Fibroblast of gingiva (primary cell): Measurements from ENCODE around the gene ANKRD26.
"Not testable (repeated sequence)": the region's sequence is repeated elsewhere in the genome, so short reads cannot be mapped to it uniquely, and the experiment has no call there.

Experiments
- DNase-seq: peaks from one replicate; pipeline ENCODE4 v3.0.0-alpha.2; 2011; ENCODE audit warnings: low read depth

ANKRD26 gene

DNA sequence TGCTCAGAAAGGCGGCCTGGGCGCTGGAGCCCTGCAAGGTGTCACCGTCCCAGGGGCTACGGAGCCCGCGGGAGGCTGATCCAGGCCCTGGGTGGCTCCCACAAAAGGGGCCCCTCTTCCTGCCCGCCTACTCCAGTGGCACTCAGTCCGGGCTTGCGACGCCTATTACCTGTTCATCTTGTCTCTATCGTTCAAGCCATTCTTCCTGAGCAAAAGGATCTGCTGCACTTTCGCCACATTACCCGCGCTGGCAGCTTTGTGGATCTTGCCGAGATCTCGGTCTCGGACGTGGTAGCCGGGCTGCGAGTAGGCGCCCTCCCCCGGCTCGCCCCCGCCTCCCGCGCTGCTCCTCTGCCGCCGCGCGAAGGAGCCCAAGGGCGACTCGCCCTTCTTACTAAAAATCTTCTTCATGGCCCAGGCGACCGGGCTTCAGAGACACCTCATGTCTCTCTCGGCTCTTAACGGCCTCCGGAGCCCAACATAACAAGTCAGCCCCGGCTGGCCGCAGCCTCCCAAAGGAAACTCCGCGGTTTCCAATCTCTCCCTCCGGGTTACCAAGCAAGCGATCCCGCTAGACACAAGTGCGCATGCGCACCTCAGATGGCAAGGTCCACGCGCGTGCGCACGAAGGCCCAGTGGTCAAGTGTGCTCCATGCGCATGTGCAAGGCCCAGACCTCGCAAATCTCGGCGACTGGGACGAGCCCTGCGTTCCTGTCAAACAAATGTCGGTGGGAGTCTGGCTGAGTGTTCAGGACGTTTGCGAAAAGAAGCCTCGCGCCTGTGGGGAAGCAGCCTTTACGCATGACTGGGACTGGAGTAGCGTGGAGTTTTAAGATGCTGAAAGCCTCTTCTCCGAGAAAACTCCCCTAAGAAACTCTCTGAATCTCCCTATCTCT lies at the start of gene ANKRD26:
Gene ANKRD26 (minus strand): TSS at position 579 of the 897 bp plus-strand sequence. CDS start 168 bp downstream, at position 411.
- peak; percentile 93 for DNase-seq

DNA sequence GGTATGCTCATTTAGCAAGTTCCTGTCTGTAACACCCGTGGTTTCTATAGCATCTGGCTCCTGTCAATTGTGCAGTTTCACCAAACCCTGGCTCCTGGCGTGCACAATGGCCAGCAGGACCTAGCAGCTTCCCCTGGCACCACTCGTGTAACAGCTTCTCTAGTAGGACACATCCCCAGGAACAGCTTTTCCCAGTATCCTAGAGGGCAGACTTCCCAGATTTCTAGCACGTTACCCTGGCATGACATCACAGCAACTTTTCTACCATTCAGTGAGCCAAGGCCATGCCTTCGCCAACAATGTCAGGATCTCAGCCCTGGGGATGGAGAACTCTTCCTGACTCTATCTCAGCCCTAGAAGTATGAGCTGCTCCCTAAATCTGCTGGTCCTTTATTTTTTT lies 47.4 kb upstream of the ANKRD26 start:
- DNase-seq: no peak

DNA sequence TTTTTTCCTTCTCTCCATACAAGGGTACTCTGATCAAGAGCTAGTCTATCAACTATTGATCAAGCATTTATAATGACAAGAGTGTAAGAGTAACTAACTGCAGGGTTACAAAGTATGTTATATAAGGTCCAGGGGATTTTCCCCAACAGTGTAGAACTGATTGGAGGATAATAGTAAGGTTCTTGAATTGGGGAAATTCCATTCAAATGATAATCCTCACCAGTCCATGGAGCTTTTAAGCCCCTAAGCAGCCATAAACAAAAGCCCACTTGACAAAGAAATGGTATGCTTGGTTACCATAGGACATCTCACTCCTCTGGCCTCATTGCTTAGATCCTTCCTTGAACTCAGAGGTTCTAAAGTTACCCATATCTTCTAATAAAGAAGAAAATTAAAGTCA lies 45.6 kb upstream of the ANKRD26 start:
- DNase-seq: no peak

DNA sequence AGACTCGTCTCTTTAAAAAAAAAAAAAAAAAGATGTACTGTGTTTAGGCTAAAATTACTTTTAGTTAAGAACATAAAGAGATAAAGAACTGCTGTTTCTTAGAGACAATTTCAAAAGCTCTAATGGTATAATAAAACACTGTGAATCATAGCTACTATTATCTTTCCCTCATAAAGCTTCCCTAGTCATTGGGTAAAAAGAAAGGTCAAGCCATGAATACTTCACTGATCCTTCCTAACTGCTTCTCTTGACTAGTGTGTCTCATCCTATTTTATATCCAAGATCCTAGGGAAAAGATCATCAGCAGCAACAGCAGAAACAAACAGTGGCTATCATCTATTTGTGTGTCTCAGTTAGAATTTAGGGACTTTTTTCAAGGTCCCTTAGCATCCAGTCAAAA lies 43.4 kb upstream of the ANKRD26 start:
- DNase-seq: no peak

DNA sequence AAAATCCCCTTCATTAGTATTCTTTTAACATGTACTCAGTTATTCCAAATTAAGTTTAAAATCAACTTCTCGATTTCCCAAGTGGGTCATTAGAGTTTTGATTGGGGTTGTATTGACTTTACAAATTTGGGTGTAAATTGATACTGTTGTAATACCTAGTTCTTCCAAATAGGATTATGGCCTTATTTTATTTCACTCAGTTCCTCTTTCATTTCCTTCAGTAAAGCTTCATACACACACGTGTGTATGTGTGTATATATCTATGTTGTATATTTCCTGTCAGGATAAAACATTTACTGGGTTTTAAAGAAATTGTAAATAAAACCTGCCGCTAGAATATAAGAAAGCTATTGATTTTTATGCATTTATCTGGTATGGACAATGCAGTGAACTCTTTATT lies 38.0 kb upstream of the ANKRD26 start:
- no peak for DNase-seq

DNA sequence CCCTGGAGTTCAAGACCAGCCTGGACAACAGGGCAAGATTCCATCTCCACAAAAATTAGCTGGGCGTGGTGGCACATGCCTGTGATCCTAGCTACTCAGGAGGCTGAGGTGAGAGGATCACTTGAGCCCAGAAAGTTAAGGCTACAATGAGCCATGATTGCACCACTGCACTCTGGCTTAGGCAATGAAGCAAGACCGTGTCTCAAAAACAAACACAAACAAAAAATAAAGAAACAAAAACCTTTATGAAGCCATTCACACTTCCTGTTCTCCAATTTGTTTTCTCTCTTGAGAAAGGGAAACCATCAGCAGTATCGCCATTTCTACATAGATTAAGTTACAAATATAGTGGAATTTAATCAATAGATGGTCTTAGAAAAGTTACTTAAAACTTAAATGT lies 34.1 kb upstream of the ANKRD26 start:
- DNase-seq: no peak

DNA sequence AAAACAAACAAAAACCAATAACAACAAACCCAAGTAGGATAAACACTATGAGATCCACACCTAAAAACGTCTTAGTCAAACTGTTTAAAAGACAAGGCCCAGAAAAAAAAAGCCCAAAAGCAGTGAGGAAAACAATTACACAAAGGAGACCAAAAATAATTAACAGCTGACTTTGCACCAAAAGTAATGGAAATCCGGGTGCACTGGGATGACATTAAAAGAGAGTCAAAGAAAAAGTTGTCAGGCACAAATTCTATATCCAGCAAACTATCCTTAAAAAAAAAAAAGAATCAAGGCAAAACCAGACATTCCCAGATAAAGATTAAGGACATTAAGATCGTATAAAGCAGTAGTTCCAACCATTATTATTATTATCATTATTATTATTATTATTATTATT lies 7.9 kb upstream of the ANKRD26 start:
- no peak for DNase-seq

DNA sequence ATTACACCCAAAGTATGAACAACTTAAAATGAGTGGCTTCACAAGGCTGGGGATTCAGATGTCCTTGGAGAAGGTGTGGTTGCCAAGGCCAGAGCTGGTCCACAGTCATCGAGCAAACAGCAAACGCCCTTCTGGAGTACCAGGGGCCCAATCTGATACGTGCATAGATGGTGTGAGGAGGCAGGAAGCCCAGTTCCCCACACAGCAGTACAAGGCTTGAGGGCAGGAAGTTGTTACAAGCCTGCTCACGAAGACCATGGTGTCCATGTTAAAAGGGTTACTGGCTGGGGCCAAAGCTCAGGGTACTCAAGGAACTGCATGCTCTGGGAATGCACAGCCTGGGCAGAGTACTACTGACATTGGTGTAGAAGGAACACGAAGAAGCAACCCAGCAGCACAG lies 4.6 kb upstream of the ANKRD26 start:
- DNase-seq: no peak

DNA sequence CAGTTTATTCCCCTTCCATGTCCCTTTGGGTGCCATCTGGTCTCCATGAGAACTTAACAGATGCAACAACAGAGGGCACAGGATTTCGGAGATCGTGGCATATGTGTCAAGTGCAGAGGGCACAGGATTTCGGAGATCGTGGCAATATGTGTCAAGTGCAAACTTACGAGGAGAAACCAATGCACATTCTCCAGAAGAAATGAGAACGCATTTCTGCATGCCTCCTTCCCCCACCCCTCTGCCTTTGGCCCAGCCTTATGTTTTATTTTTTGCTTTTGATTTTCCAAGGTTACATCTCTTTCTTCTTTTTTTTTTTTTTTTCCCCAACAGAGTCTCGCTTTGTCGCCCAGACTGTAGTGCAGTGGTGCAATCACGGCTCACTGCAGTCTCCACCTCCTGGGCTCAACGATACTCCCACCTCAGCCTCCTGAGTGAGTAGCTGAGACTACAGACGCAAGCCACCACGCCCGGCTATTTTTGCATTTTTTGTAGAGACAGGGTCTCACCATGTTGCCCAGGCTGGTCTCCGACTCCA lies 586 bp upstream of the ANKRD26 start:
- DNase-seq: no peak

DNA sequence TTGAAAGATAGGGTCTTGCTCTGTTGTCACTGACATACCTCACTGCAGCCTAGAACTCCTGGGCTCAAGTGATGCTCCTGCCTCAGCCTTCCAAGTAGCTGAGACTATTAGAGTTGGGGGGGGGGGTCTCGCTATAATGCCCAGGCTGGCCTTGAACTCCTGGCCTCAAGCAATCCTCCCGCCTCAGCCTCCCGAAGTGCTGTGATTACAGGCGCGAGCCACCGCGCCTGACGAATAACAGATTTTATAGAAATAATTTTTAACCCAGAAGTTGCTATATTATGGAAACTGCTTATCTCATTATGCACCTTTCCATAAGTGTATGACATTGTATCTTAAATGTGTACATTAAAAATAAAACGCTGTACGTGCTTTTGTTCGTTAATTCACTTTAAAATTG lies 846 bp downstream of the ANKRD26 start:
- no peak for DNase-seq

DNA sequence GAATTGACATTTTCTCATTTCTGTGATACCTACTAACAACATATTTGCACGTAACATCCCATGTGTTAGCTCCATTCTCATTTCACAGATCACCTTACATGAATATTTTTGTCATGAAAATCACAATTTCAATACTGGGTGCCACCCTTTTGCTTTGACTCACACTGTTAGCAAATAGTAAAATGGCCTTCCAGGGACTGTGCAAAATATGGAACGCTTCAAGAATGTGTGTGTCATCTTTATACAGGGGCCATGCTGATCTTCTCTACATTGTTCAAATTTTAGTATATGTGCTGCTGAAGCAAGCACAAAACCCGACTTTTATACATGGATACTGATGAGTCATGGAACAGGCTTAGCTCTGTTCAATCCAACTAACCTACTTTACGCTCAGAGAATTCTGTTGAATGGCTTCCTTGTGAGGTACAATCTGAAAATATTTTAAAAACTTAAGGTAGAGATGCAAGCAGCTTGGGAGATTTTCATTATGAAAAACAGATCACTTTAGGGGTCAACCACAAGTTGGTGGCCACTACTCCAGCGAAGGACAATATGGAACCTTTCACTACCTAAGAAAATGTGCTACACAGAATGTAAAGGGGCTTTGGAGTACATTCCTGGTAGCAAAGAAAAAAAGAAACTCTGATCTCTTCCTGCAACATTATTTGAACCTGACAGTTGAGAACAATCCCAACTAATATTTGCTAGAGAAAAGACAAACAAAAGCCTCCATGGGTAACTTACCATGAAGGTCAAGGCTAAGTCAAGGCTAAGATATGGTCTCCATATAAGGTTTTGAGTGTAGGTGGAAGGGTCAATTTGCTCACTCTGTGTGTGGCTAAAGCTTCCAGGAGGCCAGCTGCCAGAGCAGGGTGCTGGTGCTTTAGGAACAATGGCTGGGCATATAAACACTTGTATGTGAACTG lies 11.9 kb downstream of the ANKRD26 start:
- DNase-seq: no peak

DNA sequence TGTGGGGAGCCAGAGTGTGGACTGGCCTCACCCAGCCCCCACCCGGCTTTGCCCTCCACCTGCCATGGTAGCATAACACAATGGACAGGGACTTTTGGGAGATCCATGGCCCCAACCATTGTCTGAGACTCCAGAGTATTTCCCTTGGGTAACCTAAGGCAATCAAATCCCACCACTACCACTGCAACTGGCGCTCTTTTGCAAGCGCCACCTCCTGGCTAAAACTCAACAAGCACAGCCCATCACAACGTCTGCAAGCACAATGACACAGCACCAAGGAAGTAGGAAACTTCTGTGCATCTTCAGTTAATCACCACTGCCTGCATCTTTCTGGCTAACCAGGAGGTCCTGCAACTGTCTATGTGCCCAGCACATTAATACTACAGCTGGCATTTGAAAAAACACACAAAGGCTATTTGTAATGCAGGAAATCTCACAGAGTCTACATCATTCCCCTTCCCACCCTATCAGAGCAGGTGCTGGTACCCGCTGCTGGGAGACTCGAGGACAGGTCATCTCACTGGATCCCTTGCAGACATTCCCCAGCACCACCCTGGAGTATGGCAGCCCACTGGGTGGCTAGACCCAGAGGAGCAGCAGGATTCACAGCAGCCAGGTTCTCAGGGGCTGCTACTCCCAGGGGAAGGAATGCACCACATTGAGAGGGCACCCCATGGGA lies 27.7 kb downstream of the ANKRD26 start:
- DNase-seq: no peak

DNA sequence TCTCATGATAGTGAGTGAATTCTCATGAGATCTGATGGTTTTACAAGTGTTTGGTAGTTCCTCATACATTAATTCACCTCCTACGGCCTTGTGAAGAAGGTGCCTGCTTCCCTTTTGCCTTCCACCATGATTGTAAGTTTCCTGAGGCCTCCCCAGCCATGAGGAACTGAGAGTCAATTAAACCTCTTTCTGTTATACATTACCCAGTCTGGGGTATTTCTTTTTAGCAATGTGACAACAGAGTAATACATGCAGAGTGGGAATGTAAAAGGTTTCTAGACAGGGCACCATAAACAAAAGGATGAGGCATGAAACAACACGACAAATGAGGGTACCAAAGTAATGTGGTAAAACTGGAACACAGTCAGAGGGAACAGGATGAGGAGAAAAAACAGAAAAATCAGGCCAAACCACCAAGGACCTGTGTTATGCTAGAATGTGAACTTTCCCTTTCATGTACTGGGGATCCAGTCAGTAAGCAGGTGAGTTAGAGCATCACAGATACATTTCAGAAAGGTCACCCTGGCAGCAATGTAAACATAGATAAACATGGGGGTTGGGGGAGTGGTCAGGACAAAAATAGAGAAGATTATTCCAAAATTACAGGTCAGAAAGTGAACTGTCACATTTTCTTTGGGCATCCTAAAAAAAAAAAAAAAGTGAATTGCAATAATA lies 31.9 kb downstream of the ANKRD26 start:
- no peak for DNase-seq

DNA sequence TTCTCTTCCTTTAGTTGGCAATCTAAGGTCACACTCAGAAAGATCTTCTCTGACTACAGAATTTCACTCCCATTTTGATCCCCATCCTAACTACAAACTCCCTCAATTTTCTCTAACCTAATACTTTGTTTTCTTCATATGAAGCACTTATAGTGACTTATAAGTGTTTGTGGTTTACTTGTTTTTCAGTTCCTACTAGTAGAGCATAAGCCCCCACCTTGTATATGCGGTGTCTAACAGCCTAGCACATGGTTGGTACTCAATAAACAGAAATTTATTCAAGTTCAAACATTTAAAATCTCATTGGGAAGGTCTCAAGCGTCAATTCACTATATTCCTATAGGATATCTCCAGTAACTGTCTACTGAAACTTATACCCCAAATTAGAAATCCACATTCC lies 35.2 kb downstream of the ANKRD26 start:
- no peak for DNase-seq

DNA sequence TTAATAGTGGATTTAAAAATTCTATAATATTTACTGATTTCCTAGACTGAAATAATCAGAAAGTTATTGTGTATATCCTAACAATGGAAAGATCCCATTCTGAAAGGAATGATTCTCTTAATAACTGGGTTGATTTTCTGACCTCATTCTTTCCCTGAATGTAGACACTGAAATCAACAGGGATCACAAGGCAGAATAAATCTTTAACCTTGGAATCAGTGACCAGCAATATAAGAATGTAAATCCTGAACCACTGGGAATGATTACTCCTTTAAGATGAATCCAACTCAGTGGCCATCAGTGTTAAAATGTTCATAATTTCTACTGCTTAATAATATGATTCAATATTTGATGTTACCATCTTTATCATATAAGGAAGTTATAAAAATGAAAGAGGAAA lies 47.6 kb downstream of the ANKRD26 start:
- DNase-seq: no peak

DNA sequence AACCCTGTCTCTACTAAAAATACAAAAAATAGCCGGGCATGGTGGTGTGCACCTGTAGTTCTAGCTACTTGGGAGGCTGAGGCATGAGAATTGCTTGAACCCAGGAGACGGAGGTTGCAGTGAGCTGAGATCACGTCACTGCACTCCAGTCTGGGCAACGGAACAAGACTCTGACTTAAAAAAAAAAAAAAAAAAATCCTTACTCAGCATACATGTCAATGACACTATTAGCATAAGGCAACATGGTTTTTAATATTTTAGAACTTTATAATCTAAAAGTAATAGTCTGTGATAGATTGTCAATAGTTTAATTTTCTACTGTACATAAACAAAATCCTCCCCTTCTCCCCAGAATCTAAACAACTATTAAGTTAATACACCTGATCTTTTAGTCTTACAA lies 55.0 kb downstream of the ANKRD26 start:
- not testable (repeated sequence) for DNase-seq

DNA sequence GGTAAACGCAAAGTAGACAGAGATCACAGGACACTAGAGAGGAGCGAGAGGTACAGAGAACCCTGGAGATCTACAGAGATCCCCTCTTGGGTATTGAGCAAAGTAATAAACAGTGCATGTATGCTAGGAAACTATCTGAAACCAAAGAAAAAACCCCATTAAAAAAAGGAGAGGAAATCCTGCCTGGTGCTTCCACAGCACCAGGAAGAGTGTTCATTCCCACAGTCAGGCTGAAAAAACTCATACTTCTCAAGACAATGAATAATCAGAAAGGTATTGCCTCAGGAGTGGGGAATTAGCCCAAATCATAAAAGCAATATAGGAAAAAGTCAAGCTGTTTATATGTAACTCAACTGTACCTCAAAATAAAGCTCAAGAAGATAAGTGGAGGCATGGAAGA lies 59.1 kb downstream of the ANKRD26 start:
- no peak for DNase-seq

DNA sequence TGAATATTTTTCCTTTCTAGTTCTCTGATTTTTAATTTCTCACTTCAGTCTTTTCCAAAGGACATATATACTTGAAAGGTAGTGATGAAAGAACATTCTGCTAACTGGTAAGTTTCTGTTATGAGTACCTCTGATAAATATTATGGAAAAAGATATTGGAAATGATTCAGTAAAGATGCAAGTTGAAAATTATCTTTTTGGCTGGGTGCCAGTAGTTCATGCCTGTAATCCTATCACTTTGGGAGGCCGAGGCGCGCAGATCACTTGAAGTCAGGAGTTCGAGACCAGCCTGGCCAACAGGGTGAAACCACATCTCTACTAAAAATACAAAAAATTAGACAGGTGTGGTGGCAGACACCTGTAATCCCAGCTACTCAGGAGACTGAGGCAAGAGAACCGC lies 62.1 kb downstream of the ANKRD26 start:
- DNase-seq: no peak

DNA sequence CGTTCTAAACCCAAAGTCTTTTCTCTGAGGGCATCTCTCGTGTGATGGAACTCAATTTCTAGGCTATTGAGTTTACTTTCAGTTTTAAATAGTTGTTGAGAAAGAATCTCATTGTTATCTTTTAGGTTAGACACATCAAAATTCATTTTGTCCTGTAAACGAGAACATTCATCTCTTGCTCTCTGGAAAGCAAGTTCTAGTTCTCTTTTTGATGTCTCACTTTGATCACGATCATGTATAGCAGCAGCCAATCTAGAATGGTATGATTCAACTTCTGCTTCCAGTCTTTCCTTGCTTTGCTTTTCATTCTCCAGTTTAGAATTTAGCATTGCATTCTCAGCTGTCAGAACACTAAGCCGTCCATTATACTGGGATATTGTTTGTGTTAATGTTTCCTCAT lies 65.1 kb downstream of the ANKRD26 start:
- DNase-seq: no peak

DNA sequence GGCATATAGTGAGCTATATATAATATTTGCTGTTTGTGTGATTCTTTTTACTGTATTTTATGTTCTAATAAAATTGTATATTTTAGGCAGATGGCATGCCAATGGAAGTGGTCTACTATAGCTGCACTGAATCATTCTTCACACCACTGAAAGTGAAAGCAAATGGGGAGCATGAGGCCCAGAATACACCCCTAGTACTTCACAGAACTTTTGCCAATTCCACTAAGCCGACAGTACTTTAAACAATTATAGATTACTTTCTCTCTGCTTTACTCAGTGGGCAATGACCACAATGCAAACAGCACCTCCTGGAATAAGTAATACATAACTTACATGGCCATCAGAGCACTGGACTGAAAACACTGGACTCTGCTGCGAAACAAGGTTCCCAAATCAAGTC lies 70.2 kb downstream of the ANKRD26 start:
- no peak for DNase-seq

DNA sequence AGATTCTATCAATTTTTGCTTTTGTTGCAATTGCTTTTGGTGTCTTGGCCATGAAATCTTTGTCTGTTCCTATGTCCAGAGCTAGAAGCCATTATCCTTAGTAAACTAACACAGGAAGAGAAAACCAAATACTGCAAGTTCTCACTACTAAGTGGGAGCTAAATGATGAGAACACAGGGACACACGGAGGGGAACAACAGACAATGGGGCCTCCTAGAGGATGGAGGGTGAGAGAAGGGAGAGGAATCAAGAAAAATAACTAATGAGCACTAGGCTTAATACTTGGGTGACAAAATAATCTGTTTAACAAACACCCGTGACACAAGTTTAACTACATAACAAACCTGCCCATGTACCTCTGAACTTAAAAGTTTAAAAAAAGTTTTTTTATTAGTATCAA lies 78.2 kb downstream of the ANKRD26 start:
- DNase-seq: no peak

DNA sequence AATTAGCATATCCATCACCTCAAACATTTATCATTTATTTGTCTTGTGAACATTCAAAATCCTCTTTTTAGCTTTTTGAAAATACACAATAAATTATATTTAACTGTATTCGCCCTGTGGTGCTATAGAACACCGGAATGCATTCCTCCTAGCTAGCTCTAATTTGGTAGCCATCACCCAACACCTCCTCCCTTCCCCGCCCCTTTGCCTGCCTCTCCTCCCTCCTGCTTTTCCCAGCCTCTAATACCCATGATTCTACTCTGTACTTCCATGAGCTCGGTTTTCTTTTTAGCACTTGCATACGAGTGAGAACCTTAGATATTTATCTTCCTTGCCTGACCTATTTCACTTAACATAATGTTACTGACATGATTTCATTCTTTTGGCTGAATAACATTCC lies 80.1 kb downstream of the ANKRD26 start:
- no peak for DNase-seq
